Esophagus (tissue), 2 donors: ENCODE measurements around the gene GUCA1A. TPM values are rescaled to one million over a fixed set of nuclear protein-coding genes. Genes with fewer than 3 reads are reported as not detected.

Experiments used
- H3K27ac ChIP-seq, 2 donors: one replicate each; pipeline ENCODE4 v1.5.1; 2013; ENCODE audit warnings: low read depth in 2 of 2, mild to moderate bottlenecking in 2 of 2, inconsistent platforms in 1 of 2, low read length in 1 of 2, moderate library complexity in 1 of 2
- H3K27me3 ChIP-seq, 2 donors: one replicate each; pipeline ENCODE4 v1.6.1; 2013; ENCODE audit warnings: low read length in 2 of 2, control low read depth in 1 of 2, mild to moderate bottlenecking in 1 of 2; ENCODE audit not compliant: insufficient read depth in 2 of 2, control insufficient read depth in 1 of 2
- H3K36me3 ChIP-seq, 2 donors: one replicate each; pipeline ENCODE4 v1.6.1; 2013; ENCODE audit warnings: low read length in 1 of 2; ENCODE audit not compliant: control insufficient read depth in 2 of 2, insufficient read depth in 2 of 2
- H3K4me1 ChIP-seq, 2 donors: one replicate each; pipeline ENCODE4 v1.6.1; 2013; ENCODE audit warnings: low read length in 1 of 2; ENCODE audit not compliant: control insufficient read depth in 2 of 2, insufficient read depth in 2 of 2
- H3K4me3 ChIP-seq, 2 donors: one replicate each; pipeline ENCODE4 v1.5.1; 2013; ENCODE audit warnings: low read length in 2 of 2, mild to moderate bottlenecking in 2 of 2, low read depth in 1 of 2, moderate library complexity in 1 of 2
- H3K9me3 ChIP-seq, 2 donors: one replicate each; pipeline ENCODE4 v1.6.1; 2013; ENCODE audit warnings: mild to moderate bottlenecking in 2 of 2, low read depth in 1 of 2, low read length in 1 of 2, moderate library complexity in 1 of 2; ENCODE audit not compliant: control insufficient read depth in 2 of 2, insufficient read depth in 1 of 2
- WGBS, 2 donors: extraction: QIAGEN DNeasy Blood & Tissue Kit; methylation state at CpG; one replicate each; pipeline ENCODE4 v1.1.7; 2013; 5-methylcytosine and 5-hydroxymethylcytosine counted together
- polyA plus RNA-seq, 2 donors: library from polyadenylated mRNA; stranded (reverse); fragments of 200-250 nt; gene quantifications; one replicate each; pipeline ENCODE4 v1.2.3, GENCODE V29; 2013
- donor health status: healthy with polysubstance abuse.
- donor health status: Bipolar disorder and iron deficiency.

Gene GUCA1A
- polyA plus RNA-seq, 2 donors, result not detected

- H3K4me1 ChIP-seq, result peaks cover 1 to 18% of the 10 kb centered on the region in 2 donors
- H3K4me3 ChIP-seq, result no peak overlapping the region
- no peaks in the 10 kb centered on the region for H3K27me3 ChIP-seq
- H3K27ac ChIP-seq, result peak overlapping the region in 1 of 2 donors; percentile 7
- no peaks in the 10 kb centered on the region for H3K9me3 ChIP-seq
- 85 to 88% methylated on average over 12 of the region's 12 CpGs for WGBS, 2 donors
- H3K36me3 ChIP-seq, result peaks cover 0 to 20% of the 10 kb centered on the region in 2 donors
Observed at GRCh38 chr6:42135161-42135560, 38.0 kb upstream of the GUCA1A start.

GRCh38 chr6:42135722-42136121 is 37.4 kb upstream of the GUCA1A start:
- Histone ChIP-seq H3K4me1 (peaks cover 0 to 19% of the 10 kb centered on the region in 2 donors), H3K36me3 (peaks cover 0 to 18% of the 10 kb centered on the region in 2 donors), H3K27me3 (no peaks in the 10 kb centered on the region), H3K4me3 (no peak overlapping the region), H3K27ac (no peak overlapping the region), H3K9me3 (no peaks in the 10 kb centered on the region)
- 88 to 90% methylated on average over 2 of the region's 2 CpGs for WGBS, 2 donors

GRCh38 chr6:42136508-42137193 is 36.5 kb upstream of the GUCA1A start:
- H3K36me3 ChIP-seq, result peaks cover 0 to 21% of the 10 kb centered on the region in 2 donors
- peak overlapping the region; percentile 81 to 91 for H3K27ac ChIP-seq
- WGBS, 2 donors, result 34 to 42% methylated on average over 14 of the region's 14 CpGs
- peak overlapping the region; percentile 10 to 75 for H3K4me3 ChIP-seq
- H3K9me3 ChIP-seq, result no peaks in the 10 kb centered on the region
- no peaks in the 10 kb centered on the region for H3K27me3 ChIP-seq
- H3K4me1 ChIP-seq, result peaks cover 0 to 19% of the 10 kb centered on the region in 2 donors

GRCh38 chr6:42137194-42137753 is 35.9 kb upstream of the GUCA1A start:
- H3K9me3 ChIP-seq, result no peaks in the 10 kb centered on the region
- peaks cover 0 to 17% of the 10 kb centered on the region in 2 donors for H3K4me1 ChIP-seq
- peaks cover 0 to 18% of the 10 kb centered on the region in 2 donors for H3K36me3 ChIP-seq
- WGBS, 2 donors, result 50 to 53% methylated on average over 7 of the region's 7 CpGs
- H3K4me3 ChIP-seq, result peak overlapping the region; percentile 10 to 75
- no peaks in the 10 kb centered on the region for H3K27me3 ChIP-seq
- peak overlapping the region; percentile 81 to 91 for H3K27ac ChIP-seq

GRCh38 chr6:42138190-42138589 is 35.0 kb upstream of the GUCA1A start:
- Histone ChIP-seq H3K4me3 (peak overlapping the region; percentile 7 to 75), H3K4me1 (peaks cover 0 to 17% of the 10 kb centered on the region in 2 donors), H3K27ac (peak overlapping the region; percentile 31 to 51), H3K36me3 (peaks cover 0 to 18% of the 10 kb centered on the region in 2 donors), H3K27me3 (no peaks in the 10 kb centered on the region), H3K9me3 (no peaks in the 10 kb centered on the region)
- WGBS, 2 donors, result 91 to 93% methylated on average over 6 of the region's 6 CpGs

GRCh38 chr6:42138630-42139619 is 34.2 kb upstream of the GUCA1A start:
- H3K4me1 ChIP-seq, result peaks cover 0 to 16% of the 10 kb centered on the region in 2 donors
- 46 to 51% methylated on average over 9 of the region's 9 CpGs for WGBS, 2 donors
- H3K36me3 ChIP-seq, result peaks cover 0 to 18% of the 10 kb centered on the region in 2 donors
- H3K27me3 ChIP-seq, result no peaks in the 10 kb centered on the region
- H3K27ac ChIP-seq, result peak overlapping the region; percentile 51 to 97
- H3K9me3 ChIP-seq, result no peaks in the 10 kb centered on the region
- peak overlapping the region; percentile 34 to 75 for H3K4me3 ChIP-seq

- 52 to 56% methylated on average over 5 of the region's 5 CpGs for WGBS, 2 donors
- H3K4me1 ChIP-seq, result peaks cover 0 to 12% of the 10 kb centered on the region in 2 donors
- H3K27ac ChIP-seq, result peak overlapping the region; percentile 91 to 97
- no peaks in the 10 kb centered on the region for H3K9me3 ChIP-seq
- H3K27me3 ChIP-seq, result no peaks in the 10 kb centered on the region
- peaks cover 0 to 13% of the 10 kb centered on the region in 2 donors for H3K36me3 ChIP-seq
- peak overlapping the region; percentile 75 to 82 for H3K4me3 ChIP-seq
Observed at GRCh38 chr6:42140032-42140431, 33.1 kb upstream of the GUCA1A start.

- Histone ChIP-seq H3K36me3 (peaks cover 0 to 9% of the 10 kb centered on the region in 2 donors), H3K27me3 (no peaks in the 10 kb centered on the region), H3K4me1 (peaks cover 0 to 12% of the 10 kb centered on the region in 2 donors), H3K9me3 (no peaks in the 10 kb centered on the region), H3K27ac (peak overlapping the region; percentile 91 to 97), H3K4me3 (peak overlapping the region; percentile 75 to 82)
- WGBS, 2 donors, result 42% methylated on average over 9 of the region's 9 CpGs
Observed at GRCh38 chr6:42140756-42141602, 32.2 kb upstream of the GUCA1A start.
